Measurements from ENCODE around the gene ARF1.
A peak's percentile ranks its signal among the peaks of the same experiment; 100 is the strongest.

The ARF1 gene

GRCh38 chr1:228082214-228082917 is at the start of gene ARF1:
Gene ARF1, plus strand, starts transcription at chr1:228082708. Its CDS starts 14,407 bp downstream, at chr1:228097115.
- DNase-seq (ENCODE audit: low spot score), result peak; percentile 99

- no peak for DNase-seq (ENCODE audit: low spot score)
Observed at GRCh38 chr1:228033376-228033775, 49.1 kb upstream of the ARF1 start.

GRCh38 chr1:228034954-228035837 is 47.3 kb upstream of the ARF1 start:
- no peak for DNase-seq (ENCODE audit: low spot score)

GRCh38 chr1:228035844-228036243 is 46.7 kb upstream of the ARF1 start:
- no peak for DNase-seq (ENCODE audit: low spot score)

- no peak for DNase-seq (ENCODE audit: low spot score)
Observed at GRCh38 chr1:228036701-228037231, 45.7 kb upstream of the ARF1 start.

GRCh38 chr1:228037401-228038386 is 44.8 kb upstream of the ARF1 start:
- peak; percentile 82 for DNase-seq (ENCODE audit: low spot score)

- no peak for DNase-seq (ENCODE audit: low spot score)
Observed at GRCh38 chr1:228038387-228039005, 44.0 kb upstream of the ARF1 start.

- no peak for DNase-seq (ENCODE audit: low spot score)
Observed at GRCh38 chr1:228039006-228039903, 43.3 kb upstream of the ARF1 start.

- no peak for DNase-seq (ENCODE audit: low spot score)
Observed at GRCh38 chr1:228039986-228040385, 42.5 kb upstream of the ARF1 start.

- DNase-seq (ENCODE audit: low spot score), result no peak
Observed at GRCh38 chr1:228041316-228041715, 41.2 kb upstream of the ARF1 start.

- no peak for DNase-seq (ENCODE audit: low spot score)
Observed at GRCh38 chr1:228042508-228042907, 40.0 kb upstream of the ARF1 start.

GRCh38 chr1:228043281-228043848 is 39.1 kb upstream of the ARF1 start:
- DNase-seq (ENCODE audit: low spot score), result no peak

- no peak for DNase-seq (ENCODE audit: low spot score)
Observed at GRCh38 chr1:228044961-228045360, 37.5 kb upstream of the ARF1 start.

- DNase-seq (ENCODE audit: low spot score), result no peak
Observed at GRCh38 chr1:228045405-228045804, 37.1 kb upstream of the ARF1 start.

- peak; percentile 58 for DNase-seq (ENCODE audit: low spot score)
Observed at GRCh38 chr1:228045871-228046270, 36.6 kb upstream of the ARF1 start.

GRCh38 chr1:228046421-228047182 is 35.9 kb upstream of the ARF1 start:
- no peak for DNase-seq (ENCODE audit: low spot score)

GRCh38 chr1:228047183-228047466 is 35.4 kb upstream of the ARF1 start:
- no peak for DNase-seq (ENCODE audit: low spot score)

GRCh38 chr1:228048120-228048519 is 34.4 kb upstream of the ARF1 start:
- DNase-seq (ENCODE audit: low spot score), result no peak

GRCh38 chr1:228048659-228049298 is 33.7 kb upstream of the ARF1 start:
- DNase-seq (ENCODE audit: low spot score), result no peak

Data from iPS-NIHi11 (cell line).